Measurements from ENCODE around the gene MS4A10. TPM values are rescaled to one million over a fixed set of nuclear protein-coding genes. Genes with fewer than 3 reads are reported as not detected.

MS4A10 gene
- total and polyA plus RNA-seq, 9 of the 15 experiments (the other 6 are each of a cell fraction or from before 2014, with no cell fraction given) = not detected

- TF ChIP-seq ZNF830 (CRISPR knock-in tag; IDR thresholded peaks at IDR 0.05) (no peak), XRCC5 (IDR thresholded peaks at IDR 0.05; ENCODE audit: low read depth, low read length) (peak; percentile 60; the same call in 1 of the 2 replicates), MEF2A (IDR thresholded peaks at IDR 0.05; ENCODE audit: control insufficient read depth, low read depth, low read length) (no peak), STAG1 (CRISPR knock-in tag; IDR thresholded peaks at IDR 0.05; ENCODE audit: borderline replicate concordance) (no peak), ZNF184 (CRISPR knock-in tag; IDR thresholded peaks at IDR 0.05) (no peak), ZMIZ1 (IDR thresholded peaks at IDR 0.05; ENCODE audit: low read depth in 2 of 2, low read length in 2 of 2) (no peak), NR2C1 (IDR thresholded peaks at IDR 0.05) (peak; percentile 59), NR2C1 (tag; IDR thresholded peaks at IDR 0.05) (peak; percentile 79), LEF1 (IDR thresholded peaks at IDR 0.05) (peak; percentile 86), RFX5 (IDR thresholded peaks at IDR 0.05; ENCODE audit: low read depth, low read length) (0 out of 2 replicates have a peak, but pooled peaks have one; percentile 61), GTF2E2 (tag; IDR thresholded peaks at IDR 0.05) (no peak), CBX8 (IDR thresholded peaks at IDR 0.05; ENCODE audit: borderline replicate concordance, extremely low read depth, low read depth, low read length, poor library complexity, severe bottlenecking) (no peak), RBM39 (optimal IDR thresholded peaks at IDR 0.05; ENCODE audit: low read depth, low read length) (no peak), KLF6 (CRISPR knock-in tag; IDR thresholded peaks at IDR 0.05; ENCODE audit: borderline replicate concordance) (peak; percentile 52; the same call in 1 of the 2 replicates), NCOA6 (IDR thresholded peaks at IDR 0.05) (no peak), RBM15 (IDR thresholded peaks at IDR 0.05; ENCODE audit: insufficient read depth, low read length) (no peak), ZNF224 (CRISPR knock-in tag; IDR thresholded peaks at IDR 0.05) (no peak), JUN (IDR thresholded peaks at IDR 0.05; ENCODE audit: borderline replicate concordance, low read depth, low read length) (peak; percentile 94; the same call in 1 of the 2 replicates), JUN (CRISPR knock-in tag; IDR thresholded peaks at IDR 0.05; ENCODE audit: borderline replicate concordance) (0 out of 2 replicates have a peak, but pooled peaks have one; percentile 29), RFX7 (CRISPR knock-in tag; IDR thresholded peaks at IDR 0.05) (no peak), ZNF717 (CRISPR knock-in tag; IDR thresholded peaks at IDR 0.05) (no peak), ELF2 (CRISPR knock-in tag; IDR thresholded peaks at IDR 0.05) (peak; percentile 77)
- TF ChIP-seq, protein P1, sequence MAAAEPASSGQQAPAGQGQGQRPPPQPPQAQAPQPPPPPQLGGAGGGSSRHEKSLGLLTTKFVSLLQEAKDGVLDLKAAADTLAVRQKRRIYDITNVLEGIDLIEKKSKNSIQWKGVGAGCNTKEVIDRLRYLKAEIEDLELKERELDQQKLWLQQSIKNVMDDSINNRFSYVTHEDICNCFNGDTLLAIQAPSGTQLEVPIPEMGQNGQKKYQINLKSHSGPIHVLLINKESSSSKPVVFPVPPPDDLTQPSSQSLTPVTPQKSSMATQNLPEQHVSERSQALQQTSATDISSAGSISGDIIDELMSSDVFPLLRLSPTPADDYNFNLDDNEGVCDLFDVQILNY (CRISPR knock-in tag; IDR thresholded peaks at IDR 0.05) = no peak
- TF ChIP-seq, protein P2, sequence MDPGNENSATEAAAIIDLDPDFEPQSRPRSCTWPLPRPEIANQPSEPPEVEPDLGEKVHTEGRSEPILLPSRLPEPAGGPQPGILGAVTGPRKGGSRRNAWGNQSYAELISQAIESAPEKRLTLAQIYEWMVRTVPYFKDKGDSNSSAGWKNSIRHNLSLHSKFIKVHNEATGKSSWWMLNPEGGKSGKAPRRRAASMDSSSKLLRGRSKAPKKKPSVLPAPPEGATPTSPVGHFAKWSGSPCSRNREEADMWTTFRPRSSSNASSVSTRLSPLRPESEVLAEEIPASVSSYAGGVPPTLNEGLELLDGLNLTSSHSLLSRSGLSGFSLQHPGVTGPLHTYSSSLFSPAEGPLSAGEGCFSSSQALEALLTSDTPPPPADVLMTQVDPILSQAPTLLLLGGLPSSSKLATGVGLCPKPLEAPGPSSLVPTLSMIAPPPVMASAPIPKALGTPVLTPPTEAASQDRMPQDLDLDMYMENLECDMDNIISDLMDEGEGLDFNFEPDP (CRISPR knock-in tag; IDR thresholded peaks at IDR 0.05) = no peak
Observed at GRCh38 chr11:60841797-60842667, 56.9 kb downstream of the MS4A10 start, which contains the start of gene CCDC86 (continued).
